ES-I3 (cell line): ENCODE results near the gene FNDC1.

Experiments used
- H3K36me3 ChIP-seq: 2 replicates; pipeline ENCODE4 v1.6.1; 2013; ENCODE audit warnings: mild to moderate bottlenecking, low read length, control low read depth, moderate library complexity; ENCODE audit not compliant: insufficient read depth
- H3K4me1 ChIP-seq: 2 replicates; pipeline ENCODE4 v1.6.1; 2013; ENCODE audit warnings: mild to moderate bottlenecking, control low read depth, low read length; ENCODE audit not compliant: insufficient read depth
- H3K9ac ChIP-seq: 2 replicates; pipeline ENCODE4 v1.6.1; 2013; ENCODE audit warnings: low read depth, mild to moderate bottlenecking, low read length, moderate library complexity
- H3K9me3 ChIP-seq: 2 replicates; pipeline ENCODE4 v1.6.1; 2013; ENCODE audit warnings: mild to moderate bottlenecking, low read length, moderate library complexity; ENCODE audit not compliant: control insufficient read depth, insufficient read depth

The FNDC1 gene

GRCh38 chr6:159304641-159305040 is 135.4 kb downstream of the FNDC1 start:
- Histone ChIP-seq H3K36me3 (no peaks in the 10 kb centered on the region), H3K9me3 (no peaks in the 10 kb centered on the region), H3K4me1 (no peaks in the 10 kb centered on the region), H3K9ac (no peak overlapping the region)

GRCh38 chr6:159305159-159305558 is 136.0 kb downstream of the FNDC1 start:
- Histone ChIP-seq H3K9me3 (no peaks in the 10 kb centered on the region), H3K9ac (no peak overlapping the region), H3K36me3 (no peaks in the 10 kb centered on the region), H3K4me1 (no peaks in the 10 kb centered on the region)

DNA sequence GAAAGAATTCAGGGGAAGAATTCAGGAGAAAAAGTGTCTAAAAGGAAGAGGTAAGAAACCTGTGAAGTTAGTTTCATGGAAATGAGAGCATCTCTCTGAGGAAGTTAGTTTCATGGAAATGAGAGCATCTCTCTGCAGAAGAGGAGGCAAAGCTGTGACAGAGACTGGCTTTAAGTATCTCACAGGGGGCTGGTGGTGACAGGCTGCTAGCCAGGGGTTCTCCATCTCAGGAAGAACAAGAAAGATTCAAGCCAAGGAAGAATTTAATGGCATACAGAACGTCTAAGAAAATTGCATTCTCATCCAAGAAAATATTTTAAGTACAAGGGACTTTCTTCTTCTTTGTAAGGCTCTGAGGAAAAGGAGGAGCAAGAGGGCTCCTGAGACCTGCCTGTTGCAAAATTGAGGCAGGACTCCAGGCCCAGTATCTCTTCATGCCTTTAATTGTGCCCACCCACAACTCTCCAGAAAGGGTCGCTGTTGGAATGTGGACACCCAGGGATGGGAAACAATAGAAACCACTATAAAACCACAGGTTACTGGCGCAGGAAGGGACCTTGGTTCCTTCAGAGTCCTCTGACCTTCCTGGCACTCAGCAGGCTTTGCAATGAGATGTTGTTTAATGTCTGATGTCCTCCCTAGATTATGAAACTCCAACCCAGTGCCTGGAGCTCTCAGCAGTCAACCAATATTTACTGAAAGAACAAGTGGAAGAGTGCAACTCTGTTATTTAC is 136.8 kb downstream of the FNDC1 start:
- H3K4me1 ChIP-seq: no peaks in the 10 kb centered on the region
- H3K9me3 ChIP-seq: no peaks in the 10 kb centered on the region
- H3K9ac ChIP-seq: no peak overlapping the region
- H3K36me3 ChIP-seq: no peaks in the 10 kb centered on the region

- Histone ChIP-seq H3K36me3 (no peaks in the 10 kb centered on the region), H3K9me3 (no peaks in the 10 kb centered on the region), H3K9ac (no peak overlapping the region), H3K4me1 (no peaks in the 10 kb centered on the region)
These were observed 138.1 kb downstream of the FNDC1 start for GRCh38 chr6:159307246-159307790.

DNA sequence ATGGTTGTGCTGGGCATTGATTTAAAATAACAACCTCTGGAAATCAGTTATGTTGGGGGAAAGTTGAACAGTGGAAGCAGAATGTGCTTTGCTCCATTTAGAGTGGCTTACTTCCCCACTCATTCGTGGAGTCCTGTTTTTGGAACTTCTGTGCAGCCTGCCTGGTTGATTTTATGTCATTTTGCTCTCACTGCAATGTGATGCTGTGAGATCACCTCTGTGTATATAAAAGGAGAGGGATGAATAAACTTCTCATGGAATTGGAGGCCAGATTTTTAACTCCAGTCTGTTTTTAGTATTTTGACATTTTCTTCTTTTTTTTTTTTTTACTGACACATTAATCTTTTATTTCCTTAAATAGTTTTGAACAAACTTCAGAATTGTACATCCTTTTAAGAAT is 139.0 kb downstream of the FNDC1 start:
- Histone ChIP-seq H3K36me3 (no peaks in the 10 kb centered on the region), H3K9ac (no peak overlapping the region), H3K4me1 (no peaks in the 10 kb centered on the region), H3K9me3 (no peaks in the 10 kb centered on the region)

GRCh38 chr6:159309723-159310122 is 140.5 kb downstream of the FNDC1 start:
- no peak overlapping the region for H3K9ac ChIP-seq
- H3K36me3 ChIP-seq: no peaks in the 10 kb centered on the region
- no peaks in the 10 kb centered on the region for H3K9me3 ChIP-seq
- no peaks in the 10 kb centered on the region for H3K4me1 ChIP-seq

- Histone ChIP-seq H3K9me3 (no peaks in the 10 kb centered on the region), H3K4me1 (no peaks in the 10 kb centered on the region), H3K9ac (no peak overlapping the region), H3K36me3 (no peaks in the 10 kb centered on the region)
These were observed 142.4 kb downstream of the FNDC1 start for GRCh38 chr6:159311618-159312017.

DNA sequence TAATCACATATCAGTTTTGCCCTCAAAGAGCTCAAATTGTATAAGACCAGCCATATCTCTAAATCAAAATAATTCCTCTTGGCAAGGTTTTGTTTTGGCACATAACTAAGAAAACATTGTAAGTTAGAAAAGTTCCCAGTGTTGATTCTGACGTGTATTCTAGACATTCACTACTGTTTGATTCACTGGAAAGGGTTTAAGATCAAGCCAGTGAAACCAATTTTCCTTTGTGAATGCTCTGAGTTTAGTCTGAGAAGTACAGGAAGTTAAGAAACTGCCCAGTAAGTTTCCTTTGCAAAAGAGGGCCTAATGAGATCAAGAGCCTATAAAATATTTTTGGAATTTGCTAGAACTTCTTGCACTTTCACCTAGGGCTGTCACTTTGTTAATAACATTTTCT is 143.0 kb downstream of the FNDC1 start:
- Histone ChIP-seq H3K36me3 (no peaks in the 10 kb centered on the region), H3K4me1 (no peaks in the 10 kb centered on the region), H3K9me3 (no peaks in the 10 kb centered on the region), H3K9ac (no peak overlapping the region)

GRCh38 chr6:159313018-159313417 is 143.8 kb downstream of the FNDC1 start:
- Histone ChIP-seq H3K36me3 (no peaks in the 10 kb centered on the region), H3K4me1 (no peaks in the 10 kb centered on the region), H3K9ac (no peak overlapping the region), H3K9me3 (no peaks in the 10 kb centered on the region)

- Histone ChIP-seq H3K9me3 (no peaks in the 10 kb centered on the region), H3K9ac (no peak overlapping the region), H3K36me3 (no peaks in the 10 kb centered on the region), H3K4me1 (no peaks in the 10 kb centered on the region)
These were observed 146.4 kb downstream of the FNDC1 start for GRCh38 chr6:159315562-159315961.

DNA sequence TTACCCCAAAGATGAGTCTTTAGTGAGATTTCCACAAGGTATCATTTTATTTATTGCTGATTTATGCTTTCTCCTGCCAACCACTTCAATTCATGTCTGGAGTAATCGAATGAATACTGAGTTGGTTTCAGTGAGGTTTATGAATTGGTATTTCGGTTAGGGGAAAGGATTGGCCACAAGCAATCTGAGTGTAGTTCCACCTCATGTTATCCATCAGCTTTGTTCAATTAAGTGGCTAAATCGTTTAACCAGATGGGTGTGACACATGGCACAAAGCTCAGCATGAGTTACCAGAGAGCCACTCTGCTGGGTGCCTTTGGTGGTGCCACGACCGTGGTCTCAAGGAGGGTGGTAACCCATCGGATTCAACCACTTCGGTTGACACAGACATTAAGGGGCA is 148.2 kb downstream of the FNDC1 start:
- Histone ChIP-seq H3K9ac (no peak overlapping the region), H3K4me1 (no peaks in the 10 kb centered on the region), H3K9me3 (no peaks in the 10 kb centered on the region), H3K36me3 (no peaks in the 10 kb centered on the region)

DNA sequence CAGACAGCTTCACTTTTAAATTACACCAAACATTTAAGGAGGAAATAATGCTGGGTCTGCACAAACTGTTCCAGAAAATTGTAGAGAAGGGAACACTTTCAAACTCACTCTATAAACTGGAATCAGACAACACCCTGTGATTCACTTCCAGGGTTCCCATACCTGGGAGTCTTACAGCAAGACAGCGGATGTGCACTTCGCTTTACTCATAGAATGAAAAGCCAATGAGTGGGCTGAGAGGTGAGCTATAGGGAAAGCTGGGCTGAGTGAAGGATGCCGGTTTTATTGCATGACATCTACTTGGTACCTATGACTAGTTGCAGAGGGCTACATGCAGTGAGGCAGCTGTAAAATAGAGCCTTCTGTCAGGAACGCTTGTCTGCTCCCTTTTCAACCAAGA is 152.1 kb downstream of the FNDC1 start:
- H3K9me3 ChIP-seq: no peaks in the 10 kb centered on the region
- no peaks in the 10 kb centered on the region for H3K36me3 ChIP-seq
- no peak overlapping the region for H3K9ac ChIP-seq
- H3K4me1 ChIP-seq: no peaks in the 10 kb centered on the region
